WI38 (cell line): ENCODE results near the gene SFMBT2.
"Not testable (repeated sequence)": the region's sequence is repeated elsewhere in the genome, so short reads cannot be mapped to it uniquely, and the experiment has no call there.

ENCODE experiments used
- H3K4me3 ChIP-seq: 2 replicates; pipeline ENCODE4 v1.5.1; 2011; ENCODE audit warnings: low read depth, mild to moderate bottlenecking, control low read depth, low read length
- CTCF ChIP-seq: IDR thresholded peaks from 2 replicates; pipeline ENCODE4 v1.5.1; 2012; ENCODE audit warnings: low read depth, mild to moderate bottlenecking, control low read depth, low read length

Gene SFMBT2

DNA sequence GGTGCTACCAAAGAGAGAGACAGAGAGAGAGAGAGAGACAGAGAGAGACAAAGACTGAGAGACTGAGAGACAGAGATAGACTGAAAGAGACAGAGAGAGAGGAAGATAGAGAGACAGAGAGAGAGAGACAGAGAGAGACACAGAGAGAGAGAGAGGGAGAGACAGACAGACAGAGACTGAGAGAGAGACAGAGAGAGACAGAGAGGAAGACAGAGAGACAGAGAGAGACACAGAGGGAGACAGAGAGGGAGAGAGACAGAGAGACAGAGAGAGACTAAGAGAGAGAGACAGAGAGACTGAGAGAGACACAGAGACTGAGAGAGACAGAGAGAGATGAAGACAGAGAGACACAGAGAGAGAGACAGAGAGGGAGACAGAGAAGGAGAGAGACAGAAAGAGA is 91.2 kb downstream of the SFMBT2 start:
- TF ChIP-seq CTCF: no peak
- H3K4me3 ChIP-seq: no peak overlapping the region

GRCh38 chr10:7318836-7319235 is 92.0 kb downstream of the SFMBT2 start:
- no peak for TF ChIP-seq CTCF
- no peak overlapping the region for H3K4me3 ChIP-seq

DNA sequence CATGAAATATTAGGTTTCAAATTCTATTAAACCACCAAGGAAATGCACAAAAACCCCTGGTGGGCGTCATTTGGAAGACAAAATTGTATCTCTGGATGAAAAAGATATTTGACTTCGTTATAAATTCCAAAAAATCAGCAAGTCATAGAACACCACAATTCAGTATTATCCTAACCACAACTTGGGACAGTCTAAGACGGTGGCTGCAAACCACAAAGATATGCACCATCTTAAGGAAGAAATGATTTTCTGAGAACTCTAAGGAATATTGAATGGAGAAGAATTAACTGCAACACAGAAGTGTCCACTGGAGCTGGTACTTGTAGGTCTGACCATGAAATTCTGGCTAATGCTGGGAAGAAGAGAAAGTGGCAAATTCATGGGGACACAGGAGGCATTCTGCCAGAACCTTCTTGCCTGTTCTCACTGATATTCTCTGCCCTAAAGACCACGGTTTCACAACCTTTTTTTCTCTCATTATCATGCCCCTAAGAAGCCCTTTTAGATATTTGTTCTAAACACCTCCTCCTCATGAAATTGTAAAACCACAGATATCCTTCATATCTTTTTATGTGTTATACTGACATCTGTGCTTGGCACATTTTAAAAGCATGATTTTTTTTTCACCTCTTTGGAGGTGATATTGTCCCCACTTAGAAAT is 92.9 kb downstream of the SFMBT2 start:
- TF ChIP-seq CTCF: no peak
- H3K4me3 ChIP-seq: no peak overlapping the region

GRCh38 chr10:7316839-7317238 is 94.0 kb downstream of the SFMBT2 start:
- no peak for TF ChIP-seq CTCF
- no peak overlapping the region for H3K4me3 ChIP-seq

DNA sequence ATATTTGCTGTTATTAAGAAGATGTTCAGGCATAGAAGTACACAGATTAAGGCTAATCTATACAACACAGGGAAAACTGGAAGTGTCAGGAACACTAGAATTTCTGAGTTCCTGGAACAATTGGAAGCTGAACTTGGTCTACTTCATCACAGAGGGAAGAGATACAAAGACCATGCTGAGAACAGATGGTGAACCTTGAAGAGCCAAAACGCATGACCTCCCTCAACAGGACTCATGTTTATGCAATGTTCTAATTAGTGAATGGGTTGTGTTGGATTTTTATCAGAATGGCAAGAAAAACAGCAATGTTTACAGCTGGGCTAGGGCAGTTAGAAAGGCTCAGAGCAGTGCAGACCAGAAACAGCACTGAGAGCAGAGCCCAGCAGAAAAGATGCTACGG is 94.9 kb downstream of the SFMBT2 start:
- TF ChIP-seq CTCF: no peak
- no peak overlapping the region for H3K4me3 ChIP-seq

GRCh38 chr10:7314170-7314569 is 96.7 kb downstream of the SFMBT2 start:
- H3K4me3 ChIP-seq: no peak overlapping the region
- TF ChIP-seq CTCF: no peak

DNA sequence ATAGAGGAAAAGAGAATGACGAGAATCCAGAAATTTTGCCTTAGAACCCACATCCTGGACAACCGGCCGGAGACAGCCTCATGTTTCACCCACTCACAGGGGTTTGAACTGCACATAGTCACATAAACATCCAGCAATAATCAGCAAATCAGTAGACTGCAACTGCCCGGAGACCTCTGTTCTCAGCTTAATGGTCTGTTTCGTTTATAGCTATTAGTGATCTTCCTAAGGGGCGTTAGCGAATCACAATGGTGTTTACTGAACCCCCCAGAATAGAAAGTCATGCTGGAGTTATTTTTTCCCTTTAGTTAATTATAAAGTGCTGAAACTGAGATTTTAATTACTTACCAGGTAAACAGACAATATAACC is 98.4 kb downstream of the SFMBT2 start:
- H3K4me3 ChIP-seq: no peak overlapping the region
- TF ChIP-seq CTCF: no peak

- H3K4me3 ChIP-seq: not testable (repeated sequence)
Measured at GRCh38 chr10:7311850-7312487, 98.9 kb downstream of the SFMBT2 start.
